Astrocyte of the spinal cord (primary cell): ENCODE results near the gene RGS3.

Experiments used
- DNase-seq: peaks from one replicate; pipeline ENCODE4 v3.0.0; 2011; ENCODE audit warnings: low read depth, low spot score
- H3K4me3 ChIP-seq: 2 replicates; pipeline ENCODE4 v1.5.1; 2011; ENCODE audit warnings: low read depth, mild to moderate bottlenecking, low read length, moderate library complexity
- CTCF ChIP-seq: IDR thresholded peaks from 2 replicates; pipeline ENCODE4 v1.5.1; 2012; ENCODE audit warnings: low read depth, mild to moderate bottlenecking, low read length, inconsistent platforms
- in situ Hi-C: cut with HindIII; loops from 2 replicates; pipeline ENCODE4 v1.10.0; 2017; ENCODE audit warnings: low sequenced_read_pairs

The RGS3 gene

DNA sequence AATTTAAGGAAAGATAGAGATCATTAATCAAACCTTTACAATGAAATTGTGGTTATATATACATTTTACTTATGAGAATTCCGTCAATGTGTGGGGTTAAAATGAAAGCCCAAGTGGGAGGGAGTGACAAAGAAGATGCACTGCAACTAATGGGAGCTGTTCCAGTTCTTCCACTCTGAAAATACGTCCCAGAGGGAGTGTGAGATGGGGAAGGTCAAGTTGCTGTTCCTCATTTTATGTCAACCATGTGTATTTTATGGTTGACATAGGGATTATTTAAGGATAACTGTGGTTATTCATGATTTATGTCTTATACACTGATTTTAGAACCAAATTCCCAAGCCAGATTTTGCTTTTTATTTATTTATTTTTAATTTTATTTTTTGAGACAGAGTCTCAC is 14.2 kb upstream of the RGS3 start:
- TF ChIP-seq CTCF, result no peak
- no peak for DNase-seq
- no peak overlapping the region for H3K4me3 ChIP-seq
- in situ Hi-C loops, result no loop called here

DNA sequence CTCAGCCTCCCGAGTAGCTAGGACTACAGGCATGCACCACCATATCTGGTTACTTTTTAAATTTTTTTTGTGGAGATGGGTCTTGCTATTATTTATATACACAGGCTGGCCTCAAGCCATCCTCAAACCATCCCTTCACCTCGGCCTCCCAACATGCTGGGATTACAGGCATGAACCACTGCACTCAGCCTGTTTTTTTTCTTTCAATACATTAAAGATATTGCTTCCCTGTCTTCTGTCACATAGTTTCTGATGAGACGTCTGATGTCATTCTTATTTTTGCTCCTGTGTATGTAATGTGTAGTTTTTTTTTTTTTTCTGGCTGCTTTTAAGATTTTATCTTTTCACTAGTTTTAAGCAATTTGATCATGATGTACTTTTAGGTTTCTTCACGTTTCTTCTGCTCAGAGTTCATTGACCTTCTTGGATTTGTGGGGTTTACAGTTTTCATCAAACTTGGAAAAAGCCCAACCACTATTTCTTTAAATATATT is 11.4 kb upstream of the RGS3 start:
- in situ Hi-C loops, result no loop called here
- TF ChIP-seq CTCF, result no peak
- H3K4me3 ChIP-seq, result no peak overlapping the region

DNA sequence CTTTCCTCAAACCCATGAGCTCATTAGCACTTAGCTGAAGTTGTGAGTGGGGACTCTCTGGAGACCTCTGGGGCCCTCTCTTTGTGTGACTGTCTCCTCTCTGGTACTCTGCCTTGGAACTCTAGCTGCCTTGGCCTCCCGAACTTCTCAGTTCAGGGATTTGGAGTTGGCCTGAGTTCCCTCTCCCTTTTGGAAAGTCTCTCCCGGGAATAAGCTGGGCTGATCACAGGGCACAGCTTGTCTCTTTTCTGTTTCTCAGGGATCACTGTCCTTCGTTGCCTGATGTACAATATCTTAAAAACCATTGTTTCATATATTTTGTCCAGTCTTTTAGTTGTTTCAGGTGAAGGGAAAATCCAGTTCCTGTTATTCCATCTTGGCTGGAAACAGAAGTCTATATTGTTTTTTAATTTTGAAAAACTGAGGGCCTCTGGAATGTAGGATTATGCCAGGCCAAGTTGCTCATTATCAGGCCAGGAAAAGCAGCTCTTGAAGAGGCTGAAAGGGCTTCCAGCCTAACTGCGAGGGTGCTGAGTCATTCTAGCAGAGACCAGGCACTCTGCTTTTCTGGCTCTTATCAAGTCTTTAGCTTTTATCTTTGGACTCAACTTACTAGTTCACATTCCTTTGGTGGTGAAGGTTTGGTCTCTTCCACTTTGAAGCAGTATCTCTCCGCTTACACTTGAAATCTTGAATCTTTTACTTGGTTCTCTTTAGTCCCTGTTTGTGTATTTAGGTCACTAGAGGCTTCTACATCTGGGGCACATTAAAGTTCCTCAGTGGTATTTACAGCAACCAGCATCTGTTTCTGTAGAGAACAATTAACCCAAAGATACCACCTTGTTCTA is 8.4 kb upstream of the RGS3 start:
- peak; percentile 88 for DNase-seq
- no peak for TF ChIP-seq CTCF
- H3K4me3 ChIP-seq, result no peak overlapping the region
- in situ Hi-C loops, result no loop called here

More for the DNA sequence above, 11.4 kb upstream of the RGS3 start:
- DNase-seq, result no peak

DNA sequence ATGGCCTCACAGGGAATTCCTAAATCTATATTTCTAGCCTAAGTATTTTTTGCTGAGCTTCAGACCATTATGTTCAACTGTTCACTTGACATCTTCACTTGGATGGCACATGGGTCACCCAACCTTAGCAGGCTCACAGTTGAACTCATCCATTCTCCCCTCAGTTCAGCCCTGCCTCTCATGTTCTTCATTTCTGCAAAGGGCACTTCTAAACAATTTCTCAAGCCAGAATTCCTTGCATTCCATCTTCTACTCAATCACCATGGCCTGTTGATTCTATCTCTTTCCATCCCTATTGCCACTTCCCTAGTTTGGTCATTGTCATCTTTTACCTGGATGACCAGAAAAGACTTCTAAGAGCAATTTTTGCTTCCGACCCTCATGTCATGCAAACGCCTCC is 7.3 kb upstream of the RGS3 start:
- H3K4me3 ChIP-seq, result no peak overlapping the region
- no peak for TF ChIP-seq CTCF
- DNase-seq, result no peak
- in situ Hi-C loops, result no loop called here

DNA sequence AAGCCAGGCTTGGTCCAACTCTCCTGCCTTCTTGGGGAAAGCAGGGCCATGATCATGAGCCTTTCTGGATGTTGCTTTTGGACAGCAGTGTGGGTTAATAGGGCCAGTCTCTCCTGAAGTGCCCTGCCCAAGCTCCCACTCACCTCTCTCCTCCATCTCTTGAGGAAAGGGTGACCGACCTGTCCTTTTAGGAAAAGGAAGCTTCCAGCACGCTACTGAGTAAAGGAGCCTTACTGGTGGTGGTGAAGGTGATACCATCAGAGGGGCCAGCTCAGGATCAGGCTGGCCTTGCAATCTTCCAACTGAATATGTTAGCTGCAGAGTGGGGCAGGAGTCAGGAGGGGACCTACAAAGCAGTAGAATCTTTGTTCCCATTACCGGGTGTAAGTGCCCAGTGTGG is 2.2 kb upstream of the RGS3 start:
- no peak for TF ChIP-seq CTCF
- DNase-seq, result no peak
- H3K4me3 ChIP-seq, result no peak overlapping the region
- in situ Hi-C loops, result no loop called here

DNA sequence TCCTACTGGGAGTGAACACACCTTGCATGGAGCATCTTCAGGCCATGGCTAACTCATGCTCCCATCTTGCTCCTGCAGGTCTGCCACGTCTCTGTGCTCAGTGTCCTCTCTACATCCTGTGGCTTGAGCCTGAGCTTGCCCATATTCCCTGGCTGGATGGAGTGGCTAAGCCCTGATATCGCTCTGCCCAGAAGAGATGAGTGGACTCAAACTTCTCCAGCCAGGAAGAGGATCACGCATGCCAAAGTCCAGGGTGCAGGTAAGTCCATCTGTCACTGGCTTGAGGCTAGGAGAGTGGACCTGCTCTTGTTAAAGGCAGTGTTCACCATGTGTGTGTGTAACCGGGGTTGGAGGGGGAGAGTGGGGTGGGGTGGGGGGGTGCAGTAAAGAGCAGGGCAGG is 1.6 kb upstream of the RGS3 start:
- H3K4me3 ChIP-seq, result no peak overlapping the region
- DNase-seq, result no peak
- in situ Hi-C loops, result no loop called here
- no peak for TF ChIP-seq CTCF
